ENCODE measurements around the gene JMJD6.
A peak's percentile ranks its signal among the peaks of the same experiment; 100 is the strongest.
"Not testable (repeated sequence)": the region's sequence is repeated elsewhere in the genome, so short reads cannot be mapped to it uniquely, and the experiment has no call there.

The JMJD6 gene

DNA sequence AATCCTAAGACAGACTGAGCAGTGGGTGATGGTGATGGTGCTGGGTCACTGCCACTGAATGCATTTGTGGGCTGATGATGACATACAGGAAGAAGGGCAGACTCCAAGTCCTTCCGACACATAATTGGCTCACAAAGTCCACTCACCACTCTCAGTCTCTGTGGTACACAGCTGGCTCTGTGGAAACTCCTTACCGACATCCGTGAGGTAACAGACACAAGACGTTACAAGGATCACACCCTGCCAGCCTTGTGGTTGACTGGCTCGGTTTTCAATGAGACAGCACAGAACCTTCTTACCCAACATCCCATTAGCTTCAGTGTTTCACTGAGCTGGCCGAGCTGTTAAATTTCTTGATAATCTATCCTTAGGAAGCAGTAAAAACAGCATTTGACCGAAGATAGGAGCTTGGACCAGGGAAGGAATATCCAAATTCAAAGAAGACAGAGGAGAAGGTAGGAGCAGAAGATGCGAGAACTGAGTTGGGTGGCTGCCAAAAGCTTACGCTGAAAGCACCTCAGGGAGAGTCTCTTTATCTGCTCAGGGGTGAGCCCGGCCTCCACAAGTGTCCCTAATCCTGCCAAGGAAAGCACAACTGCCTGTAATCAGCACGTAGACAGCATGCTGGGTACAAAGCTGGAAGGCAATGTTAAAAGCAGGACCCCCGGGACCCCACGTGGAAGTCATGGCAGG, 10.1 kb downstream of the JMJD6 start:
- DNase-seq (ENCODE audit: low read depth in 2 of 2) = peak; percentile 49 to 50

DNA sequence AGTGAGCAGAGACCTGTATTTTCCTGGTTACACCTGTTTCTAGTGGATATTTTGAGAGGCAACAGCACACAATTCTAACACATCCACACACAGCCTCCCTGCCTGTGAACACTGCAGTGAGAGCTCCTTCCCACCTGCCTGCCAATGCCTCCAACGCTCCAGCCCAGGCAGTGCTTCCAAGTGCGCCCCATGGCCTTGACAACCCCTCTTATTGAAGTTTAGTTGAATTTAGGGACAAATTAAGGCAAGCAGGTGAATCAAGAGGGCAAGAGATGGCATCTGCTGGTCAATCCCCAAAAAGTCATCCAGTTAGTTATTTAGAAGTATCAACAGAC, 10.9 kb downstream of the JMJD6 start:
- no peak for DNase-seq (ENCODE audit: low read depth in 2 of 2)

DNA sequence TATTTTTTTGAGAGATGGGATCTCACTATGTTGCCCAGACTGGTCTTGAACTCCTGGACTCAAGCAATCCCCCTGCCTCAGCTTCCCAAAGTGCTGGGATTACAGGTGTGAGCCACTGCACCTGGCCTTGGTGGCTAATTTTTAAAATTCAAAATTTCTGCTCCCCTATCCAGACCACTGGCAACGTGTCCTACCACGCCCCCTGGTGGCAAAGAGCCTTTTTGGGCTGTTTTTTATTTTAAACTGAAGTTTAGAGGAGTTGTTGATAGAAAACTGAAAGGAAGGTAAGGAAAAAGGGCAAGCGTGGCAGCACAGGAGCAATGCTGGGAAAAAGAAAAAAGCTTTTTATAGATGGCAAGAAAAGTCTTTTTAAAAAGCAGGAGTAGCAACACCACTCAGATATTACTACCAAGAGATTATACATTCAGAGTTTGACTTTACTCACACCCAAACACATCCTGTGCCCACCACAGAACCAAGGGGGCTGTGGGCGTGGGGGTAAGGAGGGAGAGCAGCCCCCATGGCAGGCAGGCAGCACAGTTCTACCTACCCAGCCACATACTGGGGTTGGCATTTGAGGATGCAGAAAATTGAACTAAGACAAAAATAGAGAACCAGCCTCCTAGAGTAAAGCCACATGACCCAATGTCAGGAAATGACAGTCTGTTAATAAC, 11.4 kb downstream of the JMJD6 start:
- DNase-seq (ENCODE audit: low read depth in 2 of 2) = peak; percentile 67 to 69

DNA sequence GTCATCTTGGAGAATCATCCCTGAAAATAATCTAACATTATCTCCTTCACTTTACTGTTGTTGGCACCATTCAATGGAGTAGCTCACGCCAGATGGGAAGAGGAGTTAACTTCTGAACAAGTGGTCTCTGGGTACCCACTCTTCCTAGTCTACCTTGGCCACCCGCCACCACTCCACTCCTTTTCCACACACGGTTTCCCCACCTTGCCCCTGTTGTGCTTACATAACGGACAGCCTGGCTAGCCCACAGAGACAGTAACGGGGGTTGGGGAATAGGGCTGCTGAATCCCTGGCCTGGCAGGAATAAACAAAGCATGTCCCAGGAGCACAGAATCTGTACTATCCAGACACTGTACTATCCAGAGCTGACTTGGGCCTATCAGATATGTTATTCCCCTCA, 12.1 kb downstream of the JMJD6 start:
- DNase-seq (ENCODE audit: low read depth in 2 of 2) = no peak

DNA sequence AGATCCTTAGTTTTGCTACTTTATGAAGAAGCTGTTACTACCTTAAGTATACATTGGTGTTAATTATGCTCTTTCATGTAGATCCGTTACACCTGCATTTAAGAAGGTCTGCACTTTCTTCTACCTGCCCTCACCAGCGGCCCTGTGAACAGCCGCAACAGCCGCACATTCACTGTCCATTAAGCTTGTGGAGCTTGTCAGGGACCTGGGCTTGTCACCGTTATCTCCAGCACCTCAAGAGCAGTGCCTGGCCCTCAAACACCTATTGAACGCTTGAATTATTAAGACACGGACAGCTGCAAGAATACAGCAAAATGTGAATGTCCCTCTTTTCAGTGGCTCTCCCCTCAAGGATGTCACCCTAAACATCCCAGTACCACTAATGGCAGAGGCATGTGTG, 12.6 kb downstream of the JMJD6 start:
- DNase-seq (ENCODE audit: low read depth in 2 of 2) = no peak

DNA sequence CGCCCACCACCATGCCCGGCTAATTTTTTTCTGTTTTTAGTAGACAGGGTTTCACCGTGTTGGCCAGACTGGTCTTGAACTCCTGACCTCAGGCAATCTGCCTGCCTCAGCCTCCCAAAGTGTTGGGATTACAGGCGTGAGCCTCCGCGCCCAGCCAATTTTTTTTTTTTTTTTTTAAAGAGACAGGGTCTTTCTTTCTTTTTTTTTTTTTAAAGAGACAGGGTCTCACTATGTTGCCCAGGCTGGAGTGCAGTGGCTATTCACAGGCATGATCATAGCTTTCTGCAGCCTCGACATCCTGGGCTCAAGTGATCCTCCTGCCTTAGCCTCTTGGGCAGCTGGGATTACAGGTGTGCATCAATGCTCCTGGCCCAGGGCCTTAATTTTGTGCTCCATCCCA, 14.1 kb downstream of the JMJD6 start:
- not testable (repeated sequence) for DNase-seq (ENCODE audit: low read depth in 2 of 2)

DNA sequence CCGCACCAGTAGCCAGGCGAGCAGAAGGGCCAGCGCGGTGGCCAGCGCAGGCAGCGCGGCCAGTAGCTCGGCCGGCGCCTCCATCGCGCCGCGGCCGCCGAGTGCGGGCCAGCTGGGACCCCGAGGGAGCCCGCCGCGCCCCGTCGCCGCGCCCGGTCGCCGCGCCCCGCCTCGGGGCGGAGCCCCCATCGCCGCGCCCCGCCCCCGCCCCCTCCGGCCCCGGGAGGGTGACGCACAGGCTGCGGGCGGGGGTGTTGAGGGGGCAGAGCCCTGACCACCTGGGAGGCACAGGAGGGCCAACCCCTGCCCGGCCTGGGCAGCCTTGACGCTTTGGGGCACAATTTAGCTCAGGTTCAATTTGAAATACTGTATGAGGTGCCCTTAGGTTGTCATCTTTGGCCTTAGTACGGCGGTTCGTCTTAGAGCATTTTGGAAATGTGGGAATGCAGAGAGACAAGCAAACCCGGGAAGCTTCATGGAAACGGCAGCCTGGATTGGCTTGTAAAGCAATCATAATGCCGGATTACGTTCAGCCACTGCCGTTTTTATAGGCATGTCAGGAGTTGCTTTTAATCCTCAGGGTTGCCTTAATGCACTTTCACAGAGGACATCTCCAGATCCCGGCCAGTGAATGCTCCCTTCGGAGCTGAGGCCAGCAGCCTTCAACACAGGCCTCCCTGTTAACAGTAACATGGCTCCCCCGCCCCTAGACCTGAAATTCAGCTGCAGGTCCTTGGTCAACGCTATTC, 15.4 kb downstream of the JMJD6 start, which contains the start of gene MXRA7:
Gene MXRA7, minus strand, starts transcription at position 103 of the 749 bp plus-strand sequence. Its CDS starts 19 bp downstream, at position 84.
- DNase-seq (ENCODE audit: low read depth in 2 of 2) = peak; percentile 54 to 60

DNA sequence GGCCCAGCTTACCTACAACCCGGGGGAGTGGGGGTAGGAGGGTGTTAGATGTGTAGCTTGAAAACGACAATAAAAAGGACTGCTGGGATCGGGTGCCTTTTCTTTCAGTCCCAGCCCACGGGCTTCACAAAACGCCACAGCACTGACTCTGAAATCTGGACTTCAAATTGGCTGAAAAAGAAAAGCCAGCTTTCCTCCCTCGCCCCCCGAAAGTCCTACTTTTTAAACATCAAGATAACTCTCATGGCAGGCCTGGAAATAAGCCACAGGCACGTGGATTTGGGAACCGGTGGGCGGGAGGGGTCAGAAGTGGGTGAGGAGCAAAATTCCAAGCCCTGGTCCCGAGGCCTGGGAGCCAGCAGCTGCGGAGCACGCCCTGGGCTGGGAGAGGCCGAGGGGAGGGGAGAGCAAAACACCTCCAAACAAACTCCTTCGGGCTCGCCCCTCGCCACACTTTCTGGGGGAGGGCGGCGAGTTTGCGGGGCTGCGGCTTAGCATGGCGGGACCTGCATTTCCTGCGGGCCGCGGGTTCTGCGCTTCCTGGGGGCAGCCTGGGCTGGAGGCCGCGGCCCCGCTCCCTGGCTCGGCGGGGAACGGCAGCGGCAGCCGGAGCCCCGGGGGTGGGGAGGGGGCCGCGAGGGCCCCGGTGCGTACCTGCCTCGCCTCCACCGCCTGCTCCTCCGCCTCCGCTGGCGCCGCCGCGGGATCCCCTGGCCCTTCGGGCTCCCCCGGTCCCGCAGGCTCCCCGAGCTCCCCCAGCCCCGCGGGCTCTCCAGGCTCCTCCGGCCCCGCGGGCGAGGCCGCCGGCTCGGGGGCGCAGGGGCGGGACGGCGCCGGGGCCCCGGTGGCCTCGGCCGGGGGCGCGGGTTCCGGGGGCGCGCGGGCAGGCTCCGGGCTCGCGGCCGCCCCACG, 16.2 kb downstream of the JMJD6 start:
- DNase-seq (ENCODE audit: low read depth in 2 of 2) = not testable (repeated sequence)

DNA sequence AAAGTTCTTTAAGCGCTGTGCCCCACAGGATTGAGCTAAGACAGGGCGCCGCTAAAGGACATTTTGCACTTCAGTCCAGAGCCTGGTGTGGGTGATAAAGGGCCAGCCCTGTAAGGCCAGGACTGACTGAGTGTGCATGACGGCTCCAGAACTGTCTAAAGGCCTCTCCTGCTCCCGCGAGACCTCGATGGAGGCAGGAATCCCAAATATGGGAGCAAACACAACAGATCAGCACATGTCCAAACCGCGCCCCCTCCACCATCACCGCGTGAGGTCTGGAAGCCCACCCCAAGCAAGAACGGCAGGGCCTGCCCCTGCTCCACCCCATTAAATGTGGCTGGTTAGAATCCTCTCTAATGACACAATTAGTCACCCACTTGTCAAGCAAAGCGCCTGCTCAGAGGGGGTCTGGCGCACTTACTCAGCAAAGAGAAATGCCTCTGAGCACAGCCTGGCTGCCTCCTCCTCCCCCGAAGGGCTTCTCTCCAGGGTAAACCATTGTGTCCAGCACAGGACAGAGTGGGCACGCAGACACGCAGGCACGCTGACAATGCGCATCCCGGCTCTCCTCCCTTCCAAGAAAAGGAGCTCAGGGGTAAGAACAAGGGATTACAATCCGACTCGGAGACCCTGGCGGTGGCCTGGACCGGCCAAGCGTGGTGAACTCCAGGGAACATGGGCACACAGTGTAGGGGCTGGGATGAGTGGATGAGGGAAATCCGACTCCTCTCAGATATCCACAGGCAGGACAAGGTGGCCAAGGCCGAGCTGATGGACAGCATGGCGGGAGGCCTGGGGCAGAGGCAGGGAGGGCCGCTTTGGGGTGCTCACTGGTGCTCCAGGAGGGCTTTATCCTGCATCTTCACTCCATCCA, 17.1 kb downstream of the JMJD6 start:
- DNase-seq (ENCODE audit: low read depth in 2 of 2) = no peak

DNA sequence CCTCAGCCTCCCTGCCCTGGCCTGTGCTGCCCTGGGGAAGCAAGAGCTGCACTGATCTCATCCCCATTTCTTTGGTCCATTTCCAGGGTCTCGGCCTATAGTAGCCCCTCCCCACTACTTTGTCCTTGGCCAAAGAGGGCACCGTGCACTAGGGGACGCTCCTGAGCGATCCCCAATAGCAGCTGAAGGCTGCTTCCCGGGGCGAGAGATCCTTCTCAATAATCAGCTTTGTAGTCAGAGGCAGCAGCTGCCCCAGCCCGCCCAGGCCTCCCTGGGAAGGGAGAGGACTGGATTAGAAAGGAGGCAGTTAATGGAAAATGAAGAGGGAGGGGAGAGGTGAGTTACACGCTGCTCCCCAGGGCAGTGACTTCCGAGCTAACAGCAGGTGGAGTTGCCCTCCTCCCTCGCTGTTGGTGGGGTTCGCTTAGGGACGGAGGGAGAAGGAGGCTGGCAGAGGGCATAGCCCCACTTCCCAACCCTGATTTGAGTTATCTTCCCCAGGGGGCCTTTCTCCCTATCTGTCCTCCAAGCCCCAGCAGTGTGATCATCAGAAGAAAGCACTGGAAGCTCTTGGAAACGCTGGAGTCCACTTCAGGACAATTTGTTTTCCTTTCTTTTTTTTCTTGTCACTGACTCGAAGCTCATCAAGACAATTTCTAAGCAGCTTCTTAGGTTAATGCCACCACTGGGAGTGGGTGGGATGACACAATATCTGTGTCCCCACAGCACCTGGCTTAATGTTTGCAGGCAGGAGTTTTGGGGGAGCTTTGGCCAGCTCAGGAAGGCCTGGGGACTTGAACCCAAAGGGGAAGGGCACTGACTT, 18.2 kb downstream of the JMJD6 start:
- no peak for DNase-seq (ENCODE audit: low read depth in 2 of 2)

DNA sequence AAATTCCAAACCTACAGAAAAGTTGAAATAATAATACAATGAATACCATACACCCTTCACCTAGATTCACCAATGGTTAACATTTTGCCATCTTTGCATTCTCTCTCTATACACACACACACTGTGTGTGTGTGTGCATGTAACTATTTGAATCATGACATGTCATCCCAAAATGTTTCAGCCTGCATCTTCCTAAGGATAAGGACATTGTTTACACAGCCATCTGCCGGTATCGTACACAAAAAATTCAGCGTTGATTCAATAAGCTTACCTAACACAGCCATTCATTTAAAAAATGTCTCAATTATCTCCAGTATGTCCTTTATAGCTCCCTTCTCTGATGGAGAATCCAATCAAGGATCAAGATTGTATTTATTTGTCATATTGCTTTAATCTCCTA, 19.6 kb downstream of the JMJD6 start:
- no peak for DNase-seq (ENCODE audit: low read depth in 2 of 2)

DNA sequence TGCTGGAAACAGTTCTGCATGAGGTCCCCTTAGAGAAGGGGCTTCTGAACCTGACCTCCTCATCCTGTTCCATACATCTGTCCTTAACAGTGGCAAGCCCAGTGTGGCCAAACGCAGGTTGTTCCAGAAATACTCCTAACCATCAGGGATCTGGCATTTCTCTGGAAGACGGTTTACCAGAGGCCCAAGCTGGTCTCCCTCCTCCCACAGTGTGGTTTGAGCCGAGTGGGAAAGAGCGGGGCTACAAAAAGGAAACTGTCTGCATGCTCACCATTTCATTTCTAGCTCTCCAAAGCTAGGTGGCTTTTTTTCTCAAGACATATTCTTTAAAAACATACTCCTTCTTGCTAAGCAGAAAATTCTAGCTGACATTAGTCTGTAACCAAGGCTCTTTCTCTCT, 21.6 kb downstream of the JMJD6 start:
- DNase-seq (ENCODE audit: low read depth in 2 of 2) = no peak

DNA sequence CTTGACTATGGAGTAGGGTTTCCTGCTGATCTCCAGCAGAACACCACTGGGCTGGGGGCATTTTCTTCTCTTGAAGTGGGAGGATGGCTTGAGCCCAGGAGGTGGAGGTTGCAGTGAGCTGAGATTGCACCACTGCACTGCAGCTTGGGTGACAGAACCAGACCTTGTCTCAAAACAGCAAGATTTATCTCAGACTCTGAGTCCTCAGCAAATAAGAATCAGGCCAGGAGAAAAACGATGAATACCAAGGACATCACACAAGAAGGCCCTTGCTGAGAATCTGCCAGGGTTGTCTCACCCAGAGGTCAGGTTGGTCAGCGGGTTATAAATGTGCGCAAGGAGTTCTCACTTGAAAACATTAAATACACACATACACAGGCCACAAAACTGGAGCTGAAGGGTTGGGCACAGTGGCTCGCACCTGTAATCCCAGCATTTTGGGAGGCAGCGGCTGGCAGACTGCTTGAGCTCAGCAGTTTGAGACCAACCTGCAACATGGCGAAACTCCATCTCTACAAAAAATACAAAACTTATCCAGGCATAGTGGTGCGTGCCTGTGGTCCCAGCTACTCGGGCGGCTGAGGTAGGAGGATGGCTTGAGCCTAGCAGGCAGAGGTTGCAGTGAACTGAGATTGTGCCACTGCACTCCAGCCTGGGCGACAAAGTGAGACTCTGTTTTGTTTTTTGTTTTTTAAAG, 23.3 kb downstream of the JMJD6 start:
- DNase-seq (ENCODE audit: low read depth in 2 of 2) = no peak

DNA sequence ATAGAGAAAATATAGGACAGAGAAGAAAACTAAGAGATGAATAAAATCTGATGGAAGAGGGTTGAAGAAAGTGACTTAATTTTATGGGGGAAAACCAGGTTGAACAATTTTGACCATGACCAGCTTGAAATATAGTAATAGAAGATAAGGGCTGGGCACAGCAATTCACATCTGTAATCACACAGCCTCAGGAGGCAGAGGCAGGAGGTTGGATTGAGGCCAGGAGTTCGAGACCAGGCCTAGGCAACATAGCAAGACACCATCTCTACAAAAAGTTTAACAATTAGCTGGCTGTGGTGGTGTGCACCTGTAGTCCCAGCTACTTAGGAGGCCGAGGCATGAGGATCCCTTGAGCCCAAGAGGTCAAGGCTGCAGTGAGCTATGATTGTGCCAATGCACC, 24.3 kb downstream of the JMJD6 start:
- no peak for DNase-seq (ENCODE audit: low read depth in 2 of 2)

DNA sequence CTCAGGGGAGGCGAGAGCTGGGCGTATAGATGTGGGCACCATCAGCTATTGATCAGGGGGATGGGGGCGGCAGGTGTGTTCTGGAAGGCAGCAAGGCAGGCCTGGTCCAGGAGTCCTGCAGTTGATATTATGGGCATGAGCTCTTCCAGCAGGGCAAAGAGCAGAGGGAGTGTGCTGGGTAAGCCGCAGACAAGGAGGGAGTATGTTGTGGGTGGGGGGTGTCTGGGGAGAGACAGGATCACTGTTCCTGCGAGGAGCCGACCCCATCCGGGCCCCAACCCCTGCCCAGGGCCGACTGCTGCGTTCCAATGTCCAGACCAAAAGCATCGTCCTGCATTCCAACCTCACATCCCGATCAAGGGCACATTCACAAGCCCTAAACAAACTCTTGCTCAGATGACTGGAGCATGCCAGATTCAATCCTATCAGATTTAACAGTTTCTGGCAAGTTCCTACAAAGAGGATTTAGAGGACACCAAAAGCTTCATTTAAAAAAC, 24.9 kb downstream of the JMJD6 start:
- no peak for DNase-seq (ENCODE audit: low read depth in 2 of 2)

DNA sequence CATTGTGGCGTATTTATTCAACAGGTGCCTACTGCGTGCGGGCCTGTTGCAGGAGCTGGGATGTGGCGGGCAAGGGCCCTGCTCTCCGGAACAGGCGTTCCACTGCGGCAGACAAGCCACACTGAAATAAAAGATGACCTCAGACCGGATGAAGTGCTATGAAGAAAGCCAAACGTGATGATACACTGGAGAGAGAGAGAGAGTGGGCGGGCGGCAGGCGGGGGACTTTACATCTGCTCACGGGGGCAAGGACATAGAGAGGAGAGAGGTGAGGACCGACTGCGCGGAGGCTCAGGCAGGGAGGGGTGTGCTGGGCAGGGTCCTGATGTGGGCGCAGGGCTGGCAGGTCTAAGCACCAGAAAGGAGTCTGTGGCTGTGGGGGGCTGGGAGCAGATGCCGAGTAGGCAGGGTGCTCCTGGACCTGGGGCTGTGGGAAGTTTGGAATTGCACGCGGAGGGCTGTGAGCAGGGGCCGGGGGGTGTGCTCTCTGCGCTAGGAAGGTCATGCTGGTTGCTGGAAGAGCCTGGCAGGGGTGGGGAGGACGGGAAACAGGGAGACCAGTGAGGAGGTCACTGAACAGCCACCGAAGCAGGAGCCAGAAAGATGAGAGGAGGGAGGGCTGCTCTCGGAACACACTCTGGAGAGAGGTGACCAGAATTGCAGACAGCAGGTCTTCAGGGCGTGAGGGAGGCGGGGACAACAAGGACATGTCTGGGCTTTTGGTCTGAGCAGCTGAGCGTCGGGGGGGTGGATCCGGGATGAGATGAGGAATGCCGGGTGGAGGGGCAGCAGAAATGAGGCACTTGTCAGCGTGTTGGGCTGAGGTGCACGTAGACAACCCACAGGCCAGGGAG, 25.6 kb downstream of the JMJD6 start:
- DNase-seq (ENCODE audit: low read depth in 2 of 2) = no peak

DNA sequence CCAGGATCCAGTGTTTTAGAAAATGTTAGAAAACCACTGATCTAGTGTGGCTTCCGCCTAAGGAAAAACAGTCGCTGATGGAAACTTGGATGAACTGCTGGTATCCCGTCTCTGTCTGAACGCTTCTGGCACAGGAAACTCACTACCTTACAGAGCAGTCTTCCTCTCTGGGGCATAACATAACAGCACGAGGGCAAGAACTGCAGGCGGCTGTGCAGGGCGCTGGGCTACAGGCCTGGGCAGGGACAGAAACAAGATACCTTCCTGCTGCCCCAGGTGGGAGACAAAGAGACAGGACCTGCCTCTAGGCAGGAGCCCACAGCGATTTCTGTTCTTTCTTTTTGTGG, 26.2 kb downstream of the JMJD6 start:
- no peak for DNase-seq (ENCODE audit: low read depth in 2 of 2)

DNA sequence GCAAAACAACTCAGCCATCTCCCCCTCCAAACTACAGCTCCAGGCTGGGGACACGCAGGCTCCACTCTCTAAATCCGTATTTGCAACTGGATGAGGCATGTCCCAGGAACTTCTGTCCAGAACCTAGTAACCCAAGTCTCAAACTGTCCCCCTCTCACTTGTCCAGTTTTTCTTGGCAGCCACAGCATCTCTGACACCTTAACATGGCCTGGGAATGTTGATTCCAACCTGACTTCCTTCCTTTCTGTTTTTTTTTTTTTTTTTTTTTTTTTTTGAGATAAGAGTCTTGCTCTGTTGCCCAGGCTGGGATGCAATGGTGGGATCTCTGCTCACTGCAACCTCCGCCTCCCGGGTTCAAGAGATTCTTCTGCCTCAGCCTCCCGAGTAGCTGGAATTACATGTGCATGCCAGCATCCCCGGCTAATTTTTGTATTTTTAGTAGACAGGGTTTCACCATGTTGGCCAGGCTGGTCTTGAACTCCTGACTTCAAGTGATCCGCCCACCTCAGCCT, 27.9 kb downstream of the JMJD6 start:
- not testable (repeated sequence) for DNase-seq (ENCODE audit: low read depth in 2 of 2)
